22Rv1 (cell line): ENCODE measurements around the gene MYLK.

Source experiments
- CTCF ChIP-seq: fragments of 450-650 bp; IDR thresholded peaks from 2 replicates; pipeline ENCODE4 v1.5.1; 2017; ENCODE audit warnings: mild to moderate bottlenecking
- ZFX ChIP-seq: fragments of 450-650 bp; IDR thresholded peaks from 2 replicates; pipeline ENCODE4 v1.6.1; 2017; ENCODE audit warnings: antibody characterized with exemption, borderline replicate concordance

- TF ChIP-seq CTCF (no peak), ZFX (no peak)
Measured at GRCh38 chr3:123636431-123636841, 247.7 kb downstream of the MYLK start.
